Tibial nerve (tissue), 4 donors: ENCODE results near the gene BUB1. TPM values are rescaled to one million over a fixed set of nuclear protein-coding genes. Genes with fewer than 3 reads are reported as not detected.

Source experiments
- DNase-seq, 2 donors: peaks; one replicate each; pipeline ENCODE4 v3.0.0-alpha.2; 2019; ENCODE audit warnings: low spot score in 2 of 2
- H3K27ac ChIP-seq, 4 donors: fragments of 200-600 bp; sonication (generic) in 3 of 4; one replicate each; pipeline ENCODE4 v1.5.1; 2017 to 2019; ENCODE audit warnings: mild to moderate bottlenecking in 1 of 4
- H3K27me3 ChIP-seq, 2 donors: fragments of 200-600 bp; sonication (generic) in 1 of 2; one replicate each; pipeline versions ENCODE4 v1.5.1 to v1.6.0; 2017 to 2019
- H3K36me3 ChIP-seq, 3 donors: fragments of 200-600 bp; sonication (generic); one replicate each; pipeline ENCODE4 v1.5.1; 2018 to 2019
- H3K4me1 ChIP-seq, 4 donors: fragments of 200-600 bp; sonication (generic) in 3 of 4; one replicate each; pipeline ENCODE4 v1.5.1; 2017 to 2019
- H3K4me3 ChIP-seq, 4 donors: fragments of 200-600 bp; sonication (generic) in 3 of 4; one replicate each; pipeline ENCODE4 v1.5.1; 2017 to 2019; ENCODE audit warnings: mild to moderate bottlenecking in 1 of 4, moderate library complexity in 1 of 4
- H3K9me3 ChIP-seq, 4 donors: fragments of 200-600 bp; sonication (generic) in 3 of 4; one replicate each; pipeline ENCODE4 v1.5.1; 2017 to 2019
- EP300 ChIP-seq, 2 donors: sonication (generic); formaldehyde crosslinking; IDR thresholded peaks; one replicate each; pipeline ENCODE4 v1.6.1; 2017; ENCODE audit warnings: antibody characterized with exemption in 2 of 2, mild to moderate bottlenecking in 1 of 2
- POLR2A ChIP-seq, 2 donors: fragments of 450-650 bp; IDR thresholded peaks; one replicate each; pipeline ENCODE4 v1.6.1; 2017; ENCODE audit warnings: antibody characterized with exemption in 2 of 2, mild to moderate bottlenecking in 2 of 2, moderate library complexity in 2 of 2
- WGBS, 2 donors: methylation state at CpG; one replicate each; pipeline ENCODE4 v1.1.5; 2018; 5-methylcytosine and 5-hydroxymethylcytosine counted together
- total RNA-seq, 4 donors: library from RNA; depleted of rRNA; stranded (reverse); fragments of >200 nt; gene quantifications; one replicate each; pipeline ENCODE4 v1.1.0, GENCODE V29; 2016
- TF ChIP-seq, protein P1 (sequence below), 5 experiments: fragments of 200-600 bp in 3 of 5; fragments of 450-650 bp in 2 of 5; sonication (generic) in 3 of 5; IDR thresholded peaks; one replicate each; pipeline ENCODE4 v1.5.1; 2016 to 2019; ENCODE audit warnings: antibody characterized with exemption in 5 of 5, mild to moderate bottlenecking in 3 of 5, moderate library complexity in 2 of 5

The BUB1 gene
- total RNA-seq, 4 donors from 2014 or later, result 0.42 to 1.8 (median 0.71) TPM

DNA sequence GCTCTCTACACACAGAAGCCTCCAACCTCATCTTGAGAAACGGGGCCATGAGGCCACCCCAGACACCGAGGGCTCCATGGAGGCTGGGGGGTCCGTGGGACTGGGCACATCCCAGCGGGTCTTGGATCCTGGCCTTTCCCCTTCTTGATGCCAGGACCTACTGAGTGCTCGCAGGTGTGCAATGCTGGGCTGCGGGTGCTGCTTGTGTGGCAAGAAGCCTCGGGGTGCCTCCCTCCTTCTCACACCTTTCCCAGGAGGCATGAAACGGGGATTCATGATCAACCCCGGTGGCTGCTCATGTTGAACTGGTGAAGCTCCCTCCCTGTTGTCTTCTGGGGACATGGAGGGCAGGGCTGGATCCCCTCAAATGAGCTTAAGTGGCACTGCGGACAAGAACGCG lies 2.0 kb upstream of the BUB1 start:
- Histone ChIP-seq H3K4me3 (no peak overlapping the region), H3K27me3 (no peaks in the 10 kb centered on the region), H3K4me1 (peaks cover 0 to 16% (median 2%) of the 10 kb centered on the region in 4 donors), H3K9me3 (no peaks in the 10 kb centered on the region), H3K36me3 (no peaks in the 10 kb centered on the region), H3K27ac (no peak overlapping the region)
- no peak for TF ChIP-seq EP300 (IDR thresholded peaks at IDR 0.05)
- TF ChIP-seq, protein P1, sequence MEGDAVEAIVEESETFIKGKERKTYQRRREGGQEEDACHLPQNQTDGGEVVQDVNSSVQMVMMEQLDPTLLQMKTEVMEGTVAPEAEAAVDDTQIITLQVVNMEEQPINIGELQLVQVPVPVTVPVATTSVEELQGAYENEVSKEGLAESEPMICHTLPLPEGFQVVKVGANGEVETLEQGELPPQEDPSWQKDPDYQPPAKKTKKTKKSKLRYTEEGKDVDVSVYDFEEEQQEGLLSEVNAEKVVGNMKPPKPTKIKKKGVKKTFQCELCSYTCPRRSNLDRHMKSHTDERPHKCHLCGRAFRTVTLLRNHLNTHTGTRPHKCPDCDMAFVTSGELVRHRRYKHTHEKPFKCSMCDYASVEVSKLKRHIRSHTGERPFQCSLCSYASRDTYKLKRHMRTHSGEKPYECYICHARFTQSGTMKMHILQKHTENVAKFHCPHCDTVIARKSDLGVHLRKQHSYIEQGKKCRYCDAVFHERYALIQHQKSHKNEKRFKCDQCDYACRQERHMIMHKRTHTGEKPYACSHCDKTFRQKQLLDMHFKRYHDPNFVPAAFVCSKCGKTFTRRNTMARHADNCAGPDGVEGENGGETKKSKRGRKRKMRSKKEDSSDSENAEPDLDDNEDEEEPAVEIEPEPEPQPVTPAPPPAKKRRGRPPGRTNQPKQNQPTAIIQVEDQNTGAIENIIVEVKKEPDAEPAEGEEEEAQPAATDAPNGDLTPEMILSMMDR (IDR thresholded peaks at IDR 0.05), result no peak
- no peak for TF ChIP-seq POLR2A (IDR thresholded peaks at IDR 0.05)
- no peak for DNase-seq
- 83 to 90% methylated on average over 7 to 12 of the region's 12 CpGs for WGBS, 2 donors

- peak overlapping the region in 1 of 4 donors; percentile 94 for H3K27ac ChIP-seq
- peaks cover 0 to 16% (median 2%) of the 10 kb centered on the region in 4 donors for H3K4me1 ChIP-seq
- no peak for TF ChIP-seq EP300 (IDR thresholded peaks at IDR 0.05)
- H3K9me3 ChIP-seq, result no peaks in the 10 kb centered on the region
- WGBS, 2 donors, result 33 to 39% methylated on average over 9 of the region's 9 CpGs
- no peaks in the 10 kb centered on the region for H3K36me3 ChIP-seq
- H3K4me3 ChIP-seq, result peak overlapping the region in 1 of 4 donors; percentile 78
- no peaks in the 10 kb centered on the region for H3K27me3 ChIP-seq
- peak in 1 of 2 donors; percentile 29 for DNase-seq
Observed at GRCh38 chr2:110679337-110679707, 1.5 kb upstream of the BUB1 start.

- H3K9me3 ChIP-seq, result no peaks in the 10 kb centered on the region
- TF ChIP-seq EP300 (IDR thresholded peaks at IDR 0.05), result no peak
- TF ChIP-seq, protein P1 (IDR thresholded peaks at IDR 0.05), result no peak
- TF ChIP-seq POLR2A (IDR thresholded peaks at IDR 0.05), result no peak
- peak overlapping the region; percentile 36 to 85 (median 64) for H3K4me3 ChIP-seq
- no peaks in the 10 kb centered on the region for H3K27me3 ChIP-seq
- H3K27ac ChIP-seq, result peak overlapping the region; percentile 25 to 94 (median 86)
- H3K4me1 ChIP-seq, result peaks cover 0 to 16% (median 2%) of the 10 kb centered on the region in 4 donors
- no peaks in the 10 kb centered on the region for H3K36me3 ChIP-seq
- WGBS, 2 donors, result 1% methylated on average over 28 of the region's 28 CpGs
- peak in 1 of 2 donors; percentile 8 for DNase-seq
Observed at GRCh38 chr2:110678457-110679336, 834 bp upstream of the BUB1 start.

DNA sequence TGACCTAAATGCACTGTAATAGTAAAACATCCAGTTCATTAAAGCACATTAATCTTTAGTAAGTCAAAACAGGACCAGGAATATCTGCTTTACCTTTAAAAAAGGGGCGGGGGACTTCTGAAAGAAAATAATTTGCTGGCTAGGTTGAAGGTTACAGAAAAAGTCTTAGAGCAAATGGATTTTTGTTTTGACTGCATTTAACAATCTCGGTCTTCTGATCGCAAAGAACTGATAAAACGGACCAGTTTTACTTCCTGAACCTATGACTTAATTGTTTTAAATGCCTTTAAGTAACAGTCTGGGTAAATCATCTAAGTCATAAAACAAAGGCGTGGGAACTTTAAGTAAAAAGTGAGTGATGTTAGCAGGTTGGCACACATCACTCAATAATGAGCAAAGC lies 783 bp downstream of the BUB1 start:
- WGBS, 2 donors, result 11 to 12% methylated on average over 5 of the region's 5 CpGs
- DNase-seq, result no peak
- no peaks in the 10 kb centered on the region for H3K36me3 ChIP-seq
- TF ChIP-seq, protein P1 (IDR thresholded peaks at IDR 0.05), result no peak
- TF ChIP-seq POLR2A (IDR thresholded peaks at IDR 0.05), result no peak
- TF ChIP-seq EP300 (IDR thresholded peaks at IDR 0.05), result no peak
- H3K9me3 ChIP-seq, result no peaks in the 10 kb centered on the region
- peaks cover 0 to 16% (median 2%) of the 10 kb centered on the region in 4 donors for H3K4me1 ChIP-seq
- H3K4me3 ChIP-seq, result peak overlapping the region in 1 of 4 donors; percentile 85
- H3K27ac ChIP-seq, result no peak overlapping the region
- no peaks in the 10 kb centered on the region for H3K27me3 ChIP-seq

- H3K27me3 ChIP-seq, result no peaks in the 10 kb centered on the region
- no peak overlapping the region for H3K4me3 ChIP-seq
- 80 to 90% methylated on average over 6 of the region's 6 CpGs for WGBS, 2 donors
- no peaks in the 10 kb centered on the region for H3K36me3 ChIP-seq
- TF ChIP-seq EP300 (IDR thresholded peaks at IDR 0.05) (no peak), POLR2A (IDR thresholded peaks at IDR 0.05) (no peak)
- TF ChIP-seq, protein P1 (IDR thresholded peaks at IDR 0.05), result no peak
- no peaks in the 10 kb centered on the region for H3K9me3 ChIP-seq
- H3K4me1 ChIP-seq, result peaks cover 0 to 16% (median 2%) of the 10 kb centered on the region in 4 donors
- no peak overlapping the region for H3K27ac ChIP-seq
- no peak for DNase-seq
Observed at GRCh38 chr2:110675679-110676078, 2.2 kb downstream of the BUB1 start.
